HG03103 (cell line): ENCODE measurements around the gene EIF3L.
A peak's percentile ranks its signal among the peaks of the same experiment; 100 is the strongest.

Source experiments
- ATAC-seq: cut with Tn5 transposase; IDR thresholded peaks from one replicate; pipeline ENCODE4 v1.9.1; 2021; ENCODE audit warnings: low read depth; ENCODE audit not compliant: unreplicated experiment

EIF3L gene

DNA sequence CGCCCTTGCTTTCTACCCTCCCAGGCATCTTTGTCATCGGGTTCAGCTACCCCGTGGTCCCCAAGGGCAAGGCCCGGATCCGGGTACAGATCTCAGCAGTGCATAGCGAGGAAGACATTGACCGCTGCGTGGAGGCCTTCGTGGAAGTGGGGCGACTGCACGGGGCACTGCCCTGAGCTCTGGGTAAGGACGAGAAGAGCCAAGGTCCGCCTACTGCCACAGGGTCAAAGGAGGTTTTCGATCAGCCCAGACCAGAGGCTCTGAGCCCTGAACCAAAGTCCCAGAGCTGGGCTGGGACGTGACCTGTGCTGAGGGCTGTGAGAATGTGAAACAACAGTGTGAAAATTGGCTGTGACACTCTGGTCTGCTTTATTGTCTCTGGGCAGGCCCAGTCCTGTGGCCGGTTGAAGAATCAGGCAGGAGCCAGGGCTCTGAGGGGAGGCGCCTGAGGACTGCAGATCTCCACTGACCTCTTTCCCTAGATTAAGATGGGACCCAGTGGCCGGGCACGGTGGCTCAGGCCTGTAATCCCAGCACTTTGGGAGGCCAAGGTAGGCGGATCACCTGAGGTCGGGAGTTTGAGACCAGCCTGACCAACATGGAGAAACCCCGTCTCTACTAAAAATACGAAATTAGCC lies 32.6 kb upstream of the EIF3L start:
- no peak for ATAC-seq

DNA sequence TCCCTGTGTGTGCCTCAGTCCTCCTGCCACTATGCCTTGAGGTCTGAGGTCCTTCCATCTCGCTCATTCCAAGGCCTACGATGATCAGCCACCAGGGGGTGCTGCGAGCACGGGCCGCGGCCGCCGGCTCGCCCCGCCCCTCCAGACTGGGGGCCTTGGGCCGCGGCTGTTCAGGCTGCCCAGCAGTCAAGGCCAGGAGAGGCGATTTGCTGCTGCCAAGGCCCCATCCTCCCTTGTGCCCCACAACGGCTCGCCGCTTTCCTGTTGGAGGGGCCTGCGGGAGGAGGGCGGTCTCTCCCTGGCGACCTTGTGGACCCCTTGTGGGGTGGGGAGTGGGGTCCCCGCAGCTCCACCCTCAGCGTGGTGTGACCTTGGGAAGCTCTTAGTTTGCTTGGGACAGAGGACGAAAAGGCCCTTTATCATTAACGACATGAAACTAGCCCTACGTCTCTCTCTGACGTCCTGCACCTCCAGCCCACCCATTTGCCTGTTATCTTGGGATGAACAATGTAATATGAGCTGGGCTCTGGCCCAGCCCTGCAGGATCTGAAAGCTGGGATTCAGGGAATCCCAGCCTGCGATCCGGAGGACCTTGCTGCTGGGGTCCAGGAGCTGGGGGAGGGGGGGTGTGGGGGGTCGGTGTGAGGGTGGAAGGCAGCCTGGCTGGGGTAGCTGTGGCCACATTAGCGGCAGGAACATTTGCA lies 31.4 kb upstream of the EIF3L start:
- ATAC-seq, result peak; percentile 52

DNA sequence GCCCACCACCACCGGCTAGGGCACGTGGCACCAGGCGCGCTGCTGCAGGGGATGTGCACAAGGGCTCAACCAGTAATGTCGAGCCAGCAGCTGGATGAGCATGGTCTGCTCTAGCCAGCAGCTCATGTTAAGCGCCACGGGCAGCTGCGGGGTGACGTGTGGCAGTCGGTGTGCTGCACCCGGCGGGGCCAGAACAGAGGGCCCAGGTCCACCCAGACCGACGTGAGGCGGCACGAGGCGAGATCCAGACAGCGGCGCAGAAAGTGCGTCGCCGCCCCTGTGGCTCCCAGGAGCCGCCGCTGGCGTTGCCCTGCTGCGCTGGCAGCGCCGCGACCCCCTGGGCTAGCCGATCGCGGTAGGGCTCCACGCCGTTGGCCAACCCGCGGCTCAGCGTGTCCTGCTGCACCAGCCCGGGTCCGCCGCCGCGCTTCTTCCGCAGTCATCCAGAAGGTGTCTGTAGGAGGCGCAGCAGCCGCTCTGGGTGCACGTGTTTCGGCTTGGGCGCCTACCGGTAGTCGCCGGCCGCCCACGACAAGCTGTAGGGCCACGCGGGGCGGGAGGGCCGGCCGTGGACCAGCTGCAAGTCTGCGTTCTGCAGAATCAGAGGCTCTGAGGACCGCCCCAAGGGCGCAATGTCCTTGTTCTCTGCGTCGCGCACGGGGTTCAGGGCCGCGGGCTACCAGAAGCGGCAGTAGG lies 30.7 kb upstream of the EIF3L start:
- ATAC-seq, result no peak

DNA sequence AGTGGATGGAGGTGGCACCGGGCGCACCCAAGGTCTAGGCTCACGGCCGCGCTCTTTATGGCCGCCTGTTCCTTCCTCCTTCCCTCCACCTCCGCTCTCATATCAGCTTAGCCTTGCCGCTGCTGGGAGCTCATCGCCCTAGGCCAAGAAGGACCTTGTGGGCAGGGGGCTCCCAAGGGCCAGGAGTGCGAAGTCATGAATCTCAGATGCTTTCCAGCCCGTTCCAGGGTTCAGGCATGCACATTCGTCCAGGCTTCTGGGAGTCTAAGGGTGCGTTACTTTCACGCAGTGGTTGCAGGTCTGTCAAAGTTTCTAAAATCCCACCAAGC lies 30.1 kb upstream of the EIF3L start:
- ATAC-seq, result no peak

DNA sequence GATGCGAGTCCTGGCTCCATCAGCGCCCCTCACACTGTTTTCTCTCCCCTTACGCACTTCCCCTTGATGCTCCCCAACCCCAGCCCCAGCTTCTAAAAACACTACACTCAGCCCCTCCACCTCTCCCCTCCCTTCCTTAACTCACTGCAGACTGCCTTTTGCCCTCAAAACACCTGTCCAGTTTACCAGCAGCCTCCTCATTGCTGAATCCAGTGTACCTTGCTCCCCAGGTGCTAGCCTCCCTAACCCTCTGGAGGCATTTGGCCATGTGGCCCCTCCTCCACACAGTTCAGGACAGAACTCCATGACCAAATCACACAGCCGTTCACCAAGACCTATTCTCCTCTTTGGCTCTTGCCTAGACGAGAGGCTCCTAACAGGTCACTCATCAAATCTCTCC lies 28.9 kb upstream of the EIF3L start:
- ATAC-seq, result no peak

DNA sequence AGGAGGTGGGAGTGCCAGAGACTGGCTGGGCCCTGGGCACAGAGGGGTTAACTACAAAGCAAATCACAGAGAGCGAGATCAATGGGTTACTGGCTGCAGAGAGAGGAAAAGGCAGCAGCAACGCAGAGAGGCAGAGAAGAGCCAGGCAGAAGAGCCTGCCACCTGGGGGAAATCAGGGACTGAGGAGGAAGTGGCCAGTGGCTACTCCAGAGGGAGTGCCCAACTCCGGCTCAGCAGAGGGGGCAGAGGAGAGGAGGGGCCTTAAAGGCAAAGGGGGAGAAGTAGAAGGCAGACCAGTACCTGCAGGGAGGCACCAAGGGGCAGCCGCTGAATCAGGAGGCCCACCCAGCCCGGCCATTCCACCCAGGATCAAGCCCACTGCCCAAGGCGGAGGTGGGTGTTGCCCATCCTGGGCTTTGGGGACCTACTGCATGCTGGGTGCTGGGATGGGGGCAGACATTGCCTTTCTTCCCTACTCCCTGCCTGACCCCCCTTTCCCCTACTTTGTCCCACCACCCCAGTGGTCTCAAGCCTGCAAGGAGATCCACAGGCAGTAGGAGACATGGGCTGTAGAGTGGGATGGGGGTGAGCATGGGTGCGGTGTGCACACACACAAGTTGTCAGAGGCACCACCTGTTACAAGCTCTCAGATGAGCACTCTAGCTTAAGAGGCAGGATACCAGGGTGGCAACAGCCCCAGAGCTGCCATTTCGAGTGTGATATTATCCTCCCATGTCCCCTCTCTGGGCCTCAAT lies 27.0 kb upstream of the EIF3L start:
- ATAC-seq, result no peak

DNA sequence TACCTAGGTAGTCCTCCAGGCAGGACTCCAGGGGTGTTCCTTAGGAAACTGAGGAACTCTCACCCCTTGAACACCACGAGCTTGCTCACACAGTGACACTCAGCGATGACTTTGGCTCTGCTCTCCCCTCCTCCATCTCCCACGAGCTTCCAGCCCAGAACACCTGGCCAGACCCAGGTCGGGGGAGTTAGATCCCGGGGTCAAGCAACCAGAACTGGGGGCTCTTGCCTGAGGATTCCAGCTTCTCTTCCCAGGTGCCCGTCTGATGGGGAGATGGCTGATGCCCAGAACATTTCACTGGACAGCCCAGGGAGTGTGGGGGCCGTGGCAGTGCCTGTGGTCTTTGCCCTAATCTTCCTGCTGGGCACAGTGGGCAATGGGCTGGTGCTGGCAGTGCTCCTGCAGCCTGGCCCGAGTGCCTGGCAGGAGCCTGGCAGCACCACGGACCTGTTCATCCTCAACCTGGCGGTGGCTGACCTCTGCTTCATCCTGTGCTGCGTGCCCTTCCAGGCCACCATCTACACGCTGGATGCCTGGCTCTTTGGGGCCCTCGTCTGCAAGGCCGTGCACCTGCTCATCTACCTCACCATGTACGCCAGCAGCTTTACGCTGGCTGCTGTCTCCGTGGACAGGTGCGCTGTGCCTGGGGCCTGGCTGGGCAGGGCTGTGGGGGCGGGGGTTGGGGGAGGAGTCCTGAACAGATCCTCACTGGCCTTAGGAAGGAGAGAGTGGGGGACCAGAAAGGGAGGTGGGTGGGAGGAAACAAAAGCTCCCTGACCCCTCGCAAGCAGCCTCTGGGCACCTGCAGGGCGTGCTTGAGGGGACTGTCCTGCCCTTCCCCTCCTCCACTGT lies 25.9 kb upstream of the EIF3L start, which contains the start of gene GALR3:
GALR3 (plus strand) TSS at position 249 of the 852 bp plus-strand sequence; CDS start at position 274, 25 bp downstream.
- no peak for ATAC-seq

DNA sequence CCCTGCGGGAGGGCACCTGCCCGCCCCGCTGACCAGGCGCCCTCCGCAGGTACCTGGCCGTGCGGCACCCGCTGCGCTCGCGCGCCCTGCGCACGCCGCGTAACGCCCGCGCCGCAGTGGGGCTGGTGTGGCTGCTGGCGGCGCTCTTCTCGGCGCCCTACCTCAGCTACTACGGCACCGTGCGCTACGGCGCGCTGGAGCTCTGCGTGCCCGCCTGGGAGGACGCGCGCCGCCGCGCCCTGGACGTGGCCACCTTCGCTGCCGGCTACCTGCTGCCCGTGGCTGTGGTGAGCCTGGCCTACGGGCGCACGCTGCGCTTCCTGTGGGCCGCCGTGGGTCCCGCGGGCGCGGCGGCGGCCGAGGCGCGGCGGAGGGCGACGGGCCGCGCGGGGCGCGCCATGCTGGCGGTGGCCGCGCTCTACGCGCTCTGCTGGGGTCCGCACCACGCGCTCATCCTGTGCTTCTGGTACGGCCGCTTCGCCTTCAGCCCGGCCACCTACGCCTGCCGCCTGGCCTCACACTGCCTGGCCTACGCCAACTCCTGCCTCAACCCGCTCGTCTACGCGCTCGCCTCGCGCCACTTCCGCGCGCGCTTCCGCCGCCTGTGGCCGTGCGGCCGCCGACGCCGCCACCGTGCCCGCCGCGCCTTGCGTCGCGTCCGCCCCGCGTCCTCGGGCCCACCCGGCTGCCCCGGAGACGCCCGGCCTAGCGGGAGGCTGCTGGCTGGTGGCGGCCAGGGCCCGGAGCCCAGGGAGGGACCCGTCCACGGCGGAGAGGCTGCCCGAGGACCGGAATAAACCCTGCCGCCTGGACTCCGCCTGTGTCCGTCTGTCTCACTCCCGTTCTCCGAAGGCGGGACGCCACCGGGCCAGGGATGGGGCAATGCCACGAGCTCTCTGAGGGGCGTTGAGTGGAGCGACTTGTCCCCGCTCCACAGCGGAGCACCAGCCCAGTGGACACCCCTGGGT lies 24.3 kb upstream of the EIF3L start:
- ATAC-seq, result no peak

DNA sequence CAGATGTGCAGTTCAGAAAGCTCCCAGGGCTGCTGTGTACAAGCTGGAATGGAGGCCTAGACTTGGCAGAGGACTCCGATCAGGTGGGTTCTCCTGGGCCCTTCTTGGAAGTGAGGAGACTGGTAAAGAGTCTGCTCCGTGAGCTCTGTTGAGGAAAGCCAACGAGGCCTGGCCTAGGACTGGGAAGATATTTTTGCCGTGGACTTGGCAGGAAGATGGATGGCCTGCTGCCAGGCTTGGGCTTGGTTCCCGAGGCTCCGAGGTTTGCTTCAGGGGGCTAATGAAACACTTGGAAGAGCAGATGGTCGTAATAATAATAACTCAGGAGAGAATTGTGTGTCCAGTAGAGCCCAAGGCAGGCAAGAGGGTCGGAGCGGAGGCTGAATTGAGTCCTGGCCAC lies 22.2 kb upstream of the EIF3L start:
- ATAC-seq, result no peak

DNA sequence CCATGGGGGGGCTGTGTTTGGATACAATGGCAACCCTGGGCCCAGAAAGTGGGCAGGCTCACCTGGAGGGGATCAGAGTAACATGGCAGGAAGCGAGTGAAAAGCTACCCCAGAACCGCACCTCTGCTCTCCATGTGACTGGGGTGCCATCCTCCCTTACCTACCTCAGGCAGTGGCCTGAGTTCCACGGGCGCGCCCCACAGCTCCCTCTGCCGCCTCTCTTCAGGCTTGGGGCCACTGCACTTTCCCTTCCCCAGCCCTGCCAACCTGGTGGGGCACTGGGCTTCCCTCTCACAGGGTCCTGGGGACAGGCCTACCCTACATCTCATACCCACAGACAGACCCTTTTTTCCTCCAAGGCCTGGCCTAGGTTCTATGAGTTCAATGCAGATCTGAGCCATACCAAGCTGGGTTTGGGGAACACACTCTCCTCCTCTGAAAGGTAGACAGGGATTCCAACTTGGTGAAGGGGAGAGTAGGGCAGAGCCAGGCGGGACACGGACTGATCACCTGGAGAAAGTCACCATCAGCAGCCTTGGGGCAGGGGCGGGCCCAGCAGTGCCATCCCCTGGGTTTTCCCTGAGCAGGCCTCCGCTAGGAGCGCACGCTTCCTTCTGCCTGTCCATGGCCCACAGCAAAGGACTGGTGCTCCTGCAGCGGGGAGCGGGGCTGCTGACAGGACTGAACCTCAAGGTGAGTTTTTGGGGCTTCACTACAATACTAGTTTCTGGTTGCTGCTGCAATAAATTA lies 19.0 kb upstream of the EIF3L start:
- no peak for ATAC-seq

DNA sequence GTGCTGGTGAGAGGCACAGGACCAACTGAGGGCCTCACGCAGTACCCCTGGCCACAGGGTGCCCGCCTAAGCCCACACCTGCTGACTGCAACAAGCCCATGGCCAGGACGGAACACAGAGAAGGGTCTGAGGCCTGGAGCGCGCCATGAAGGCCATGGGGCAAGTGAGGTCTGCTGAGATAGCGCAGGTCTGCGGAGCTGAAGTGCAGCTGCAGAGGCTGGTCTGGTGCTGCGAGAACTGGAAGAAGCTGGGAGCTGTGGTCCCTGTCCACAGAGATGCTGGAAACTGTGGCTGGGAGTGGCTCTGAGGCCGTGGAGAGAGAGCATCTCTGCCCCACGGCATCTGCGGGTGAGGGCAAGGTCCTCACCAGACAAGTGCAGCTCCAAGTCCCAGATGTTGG lies 17.7 kb upstream of the EIF3L start:
- ATAC-seq, result no peak

DNA sequence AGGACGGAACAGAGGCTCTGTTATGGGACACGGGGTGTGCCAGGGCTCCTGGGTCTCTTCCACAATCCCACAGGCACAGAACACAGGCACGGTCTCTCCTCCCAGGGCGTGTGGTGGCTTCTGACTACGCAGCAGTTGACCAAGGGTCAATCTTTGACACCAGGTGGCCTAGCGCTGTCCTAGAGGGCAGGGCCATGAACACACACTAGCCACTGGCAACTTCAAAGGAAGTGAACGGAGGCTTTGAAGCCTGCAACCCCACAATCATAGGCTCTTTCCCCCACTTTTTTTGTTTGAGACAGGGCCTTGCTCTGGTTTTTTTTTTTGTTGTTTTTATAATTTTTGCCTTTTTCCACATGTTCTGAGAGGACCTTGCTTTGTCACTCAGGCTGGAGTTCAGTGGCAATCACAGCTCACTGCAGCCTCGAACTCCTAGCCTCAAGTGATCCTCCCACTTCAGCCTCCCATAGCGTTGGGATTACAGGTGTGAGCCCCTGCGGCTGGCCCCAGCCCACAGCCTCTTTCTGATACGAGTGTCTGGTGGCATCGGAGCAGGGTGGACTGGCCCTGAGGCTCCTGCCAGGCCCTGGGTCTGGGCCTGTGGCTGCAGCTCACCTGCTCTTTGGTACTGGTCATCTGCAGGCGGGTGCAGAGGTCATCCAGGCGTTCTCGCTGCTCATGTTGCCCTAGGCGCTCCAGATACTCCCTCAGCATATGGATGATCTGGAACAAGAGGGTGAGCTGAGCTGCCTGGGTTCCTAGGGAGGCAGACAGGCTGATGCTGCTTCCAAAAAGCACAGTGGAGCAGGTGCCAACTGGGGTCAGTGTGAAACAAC lies 17.0 kb upstream of the EIF3L start:
- no peak for ATAC-seq

DNA sequence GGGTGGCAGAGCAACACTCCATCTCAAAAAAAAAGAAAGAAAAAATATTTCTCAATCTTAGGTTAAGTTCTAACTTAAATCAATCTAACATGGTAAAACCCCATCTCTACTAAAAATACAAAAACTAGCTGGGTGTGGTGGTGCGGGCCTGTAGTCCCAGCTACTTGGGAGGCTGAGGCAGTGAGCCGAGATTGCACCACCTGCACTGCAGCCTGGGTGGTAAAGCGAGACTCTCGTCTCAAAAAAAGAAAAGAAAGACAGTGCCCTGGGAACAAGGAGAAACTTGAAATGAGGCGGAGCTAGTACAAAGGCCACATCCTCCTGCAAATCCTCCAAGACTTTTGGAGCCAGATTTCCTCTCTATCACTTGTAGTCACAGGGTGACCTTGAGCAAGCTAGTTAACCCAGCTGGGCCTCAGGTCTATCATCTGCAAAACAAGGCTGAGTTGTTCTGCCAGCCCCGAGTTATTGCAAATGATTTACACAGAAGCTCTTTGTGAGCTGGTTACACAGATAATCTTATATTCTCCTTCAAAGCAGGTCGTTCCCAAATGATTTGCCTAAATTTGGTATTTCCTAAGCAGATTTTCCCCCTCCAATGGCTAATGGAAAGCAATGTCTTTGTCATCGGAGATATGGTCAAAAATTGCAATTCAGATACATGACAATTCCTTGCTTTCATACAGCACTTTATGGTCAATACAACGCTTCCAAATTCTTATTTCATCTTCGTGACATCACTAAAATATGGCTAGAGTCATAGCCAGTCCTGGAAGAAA lies 7.0 kb upstream of the EIF3L start:
- no peak for ATAC-seq

DNA sequence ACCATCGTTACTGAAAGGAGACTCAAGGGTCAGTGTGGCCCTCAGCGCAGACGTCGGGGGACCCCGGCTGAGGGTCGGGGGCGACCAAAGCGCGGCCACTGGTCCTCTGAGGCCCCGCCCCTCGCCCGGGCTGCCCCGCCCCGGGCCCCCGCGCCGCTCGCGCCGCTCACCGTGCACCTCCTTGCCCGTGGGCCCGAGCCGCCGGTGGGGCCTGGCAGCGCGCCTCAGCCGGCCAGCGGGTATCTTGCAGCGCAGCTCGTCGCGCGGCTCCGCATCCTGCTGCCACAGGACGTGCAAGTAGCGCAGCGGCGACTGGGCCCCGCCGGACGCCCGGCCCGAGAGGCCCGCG lies 5.5 kb upstream of the EIF3L start:
- ATAC-seq, result peak; percentile 34

DNA sequence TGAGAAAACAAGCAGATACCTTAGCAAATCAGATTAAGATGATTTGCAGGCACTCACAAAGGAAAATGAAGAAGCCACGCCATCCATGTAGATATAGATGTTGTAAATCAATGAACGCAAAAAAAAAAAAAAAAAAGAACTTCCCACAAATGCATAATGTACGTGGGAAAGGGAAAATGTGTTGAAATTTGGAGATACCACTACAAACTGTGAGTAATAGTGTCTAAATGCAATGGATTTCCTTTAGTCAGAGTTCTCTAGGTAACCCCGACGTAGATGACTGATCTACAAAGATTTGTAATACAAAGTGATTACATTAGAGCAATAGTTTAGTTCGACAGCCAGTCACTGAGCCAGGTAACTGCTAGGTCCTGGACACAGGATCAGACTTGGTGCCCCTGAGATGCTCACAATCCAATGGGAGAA lies 4.3 kb upstream of the EIF3L start:
- no peak for ATAC-seq

DNA sequence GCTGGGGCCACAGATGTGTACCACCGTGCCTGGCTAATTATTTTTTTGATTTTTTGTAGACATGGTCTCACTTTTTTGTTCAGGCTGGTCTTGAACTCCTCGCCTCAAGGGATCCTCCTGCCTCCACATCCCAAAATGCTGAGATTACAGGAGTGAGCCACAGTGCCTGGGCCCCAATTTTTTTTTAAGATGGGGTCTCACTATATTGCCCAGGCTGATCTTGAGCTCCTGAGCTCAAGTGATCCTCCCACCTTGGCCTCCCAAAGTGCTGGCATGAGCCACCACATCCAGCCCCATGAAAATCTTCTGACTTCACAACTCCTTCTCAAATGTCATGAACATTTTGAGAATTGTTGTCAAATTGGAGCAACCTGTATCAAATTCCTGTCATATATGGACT lies 2.8 kb upstream of the EIF3L start:
- no peak for ATAC-seq

DNA sequence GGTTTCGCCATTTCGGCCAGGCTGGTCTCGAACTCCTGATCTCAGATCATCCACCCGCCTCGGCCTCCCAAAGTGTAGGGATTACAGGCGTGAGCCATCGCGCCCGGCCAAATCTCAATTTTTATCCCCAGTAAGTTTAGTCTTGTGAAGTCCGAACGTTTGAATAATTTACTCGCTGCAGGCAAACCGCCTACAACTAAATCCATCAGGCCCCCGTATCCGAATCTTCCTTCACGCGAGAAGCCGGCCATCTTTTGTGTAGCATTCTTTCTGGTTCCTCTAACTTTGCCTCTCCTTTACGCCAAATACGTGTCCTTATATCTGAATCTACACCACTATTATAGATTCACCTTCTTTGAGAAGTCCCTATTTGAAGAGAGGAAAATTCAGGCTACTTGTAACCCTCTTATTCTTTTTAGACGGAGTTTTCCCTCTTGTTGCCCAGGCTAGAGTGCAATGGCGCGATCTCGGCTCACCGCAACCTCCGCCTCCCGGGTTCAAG lies 581 bp upstream of the EIF3L start:
- no peak for ATAC-seq
